ENCODE data around the gene SQSTM1. TPM values are rescaled to one million over a fixed set of nuclear protein-coding genes. Genes with fewer than 3 reads are reported as not detected.

Gene SQSTM1
- total and polyA plus RNA-seq, 4 donors, result 298 to 568 (median 372) TPM

DNA sequence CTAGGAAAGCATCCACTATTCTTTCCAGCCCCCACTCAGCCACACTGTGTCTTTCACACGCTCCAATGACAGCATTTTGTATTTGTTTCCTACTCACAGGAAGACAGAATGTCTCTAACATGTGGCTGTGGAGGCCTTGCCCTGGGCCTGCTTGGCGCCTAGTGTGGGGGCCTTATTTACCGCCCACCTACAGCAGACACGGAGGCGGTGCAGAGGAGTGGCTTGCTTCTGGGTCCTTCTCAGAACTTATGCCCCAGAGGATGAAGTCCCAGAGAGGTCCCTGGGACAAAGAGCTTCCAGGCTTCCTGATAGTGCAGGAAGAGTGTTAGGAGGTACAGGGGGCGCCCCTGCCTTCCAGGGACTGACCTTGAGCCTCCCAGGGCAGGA lies 46.4 kb downstream of the SQSTM1 start:
- H3K4me3 ChIP-seq, result no peak overlapping the region
- H3K27me3 ChIP-seq (ENCODE audit: control insufficient read depth in 3 of 3, insufficient read depth in 3 of 3, low read length in 2 of 3), result no peaks in the 10 kb centered on the region
- ATAC-seq (ENCODE audit: insufficient read depth, low FRiP score) (no peak), DNase-seq (no peak)
- H3K9ac ChIP-seq (ENCODE audit: insufficient read depth in 1 of 2, low read length in 2 of 2), result no peak overlapping the region
- peaks cover 0 to 2% (median 0%) of the 10 kb centered on the region in 4 donors for H3K9me3 ChIP-seq (ENCODE audit: control insufficient read depth in 4 of 4, insufficient read depth in 3 of 4, low read length in 3 of 4)
- H3K36me3 ChIP-seq (ENCODE audit: control insufficient read depth in 4 of 4, insufficient read depth in 4 of 4, low read length in 4 of 4), result peaks cover 9 to 76% (median 33%) of the 10 kb centered on the region in 4 donors
- peaks cover 0 to 4% (median 0%) of the 10 kb centered on the region in 5 donors for H3K4me1 ChIP-seq (ENCODE audit: control insufficient read depth in 5 of 5, insufficient read depth in 5 of 5, low read length in 5 of 5)
- TF ChIP-seq, protein P1, sequence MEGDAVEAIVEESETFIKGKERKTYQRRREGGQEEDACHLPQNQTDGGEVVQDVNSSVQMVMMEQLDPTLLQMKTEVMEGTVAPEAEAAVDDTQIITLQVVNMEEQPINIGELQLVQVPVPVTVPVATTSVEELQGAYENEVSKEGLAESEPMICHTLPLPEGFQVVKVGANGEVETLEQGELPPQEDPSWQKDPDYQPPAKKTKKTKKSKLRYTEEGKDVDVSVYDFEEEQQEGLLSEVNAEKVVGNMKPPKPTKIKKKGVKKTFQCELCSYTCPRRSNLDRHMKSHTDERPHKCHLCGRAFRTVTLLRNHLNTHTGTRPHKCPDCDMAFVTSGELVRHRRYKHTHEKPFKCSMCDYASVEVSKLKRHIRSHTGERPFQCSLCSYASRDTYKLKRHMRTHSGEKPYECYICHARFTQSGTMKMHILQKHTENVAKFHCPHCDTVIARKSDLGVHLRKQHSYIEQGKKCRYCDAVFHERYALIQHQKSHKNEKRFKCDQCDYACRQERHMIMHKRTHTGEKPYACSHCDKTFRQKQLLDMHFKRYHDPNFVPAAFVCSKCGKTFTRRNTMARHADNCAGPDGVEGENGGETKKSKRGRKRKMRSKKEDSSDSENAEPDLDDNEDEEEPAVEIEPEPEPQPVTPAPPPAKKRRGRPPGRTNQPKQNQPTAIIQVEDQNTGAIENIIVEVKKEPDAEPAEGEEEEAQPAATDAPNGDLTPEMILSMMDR (IDR thresholded peaks at IDR 0.05; ENCODE audit: control extremely low read depth, extremely low read depth), result no peak
- H3K27ac ChIP-seq (ENCODE audit: low read depth in 1 of 2, low read length in 1 of 2), result no peak overlapping the region
- 93 to 96% methylated on average over 6 of the region's 6 CpGs for WGBS, 2 donors

DNA sequence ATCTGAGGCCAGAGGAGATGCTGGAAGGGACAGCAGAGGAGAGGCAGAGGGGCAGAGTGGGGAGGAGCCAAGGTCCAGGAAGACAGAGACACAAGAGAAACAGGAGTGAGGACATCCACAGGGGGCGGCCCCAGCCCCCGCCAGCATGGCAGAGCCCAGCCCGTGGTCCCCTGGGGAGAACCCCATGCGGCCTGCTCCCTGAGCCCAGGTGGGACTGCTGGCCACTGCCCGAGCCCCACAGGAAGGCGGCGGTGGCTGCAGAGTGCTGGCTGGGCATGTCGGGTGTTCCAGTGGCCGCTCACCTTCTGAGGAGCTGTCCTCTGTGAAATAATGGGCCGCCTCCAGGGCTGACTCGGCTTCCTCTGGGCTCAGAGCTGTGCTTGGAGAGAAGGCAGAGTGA lies 46.8 kb downstream of the SQSTM1 start:
- H3K27me3 ChIP-seq (ENCODE audit: control insufficient read depth in 3 of 3, insufficient read depth in 3 of 3, low read length in 2 of 3), result no peaks in the 10 kb centered on the region
- H3K4me1 ChIP-seq (ENCODE audit: control insufficient read depth in 5 of 5, insufficient read depth in 5 of 5, low read length in 5 of 5), result peaks cover 0 to 4% (median 0%) of the 10 kb centered on the region in 5 donors
- H3K36me3 ChIP-seq (ENCODE audit: control insufficient read depth in 4 of 4, insufficient read depth in 4 of 4, low read length in 4 of 4), result peaks cover 9 to 76% (median 30%) of the 10 kb centered on the region in 4 donors
- H3K27ac ChIP-seq (ENCODE audit: low read depth in 1 of 2, low read length in 1 of 2), result no peak overlapping the region
- 93 to 96% methylated on average over 11 of the region's 11 CpGs for WGBS, 2 donors
- TF ChIP-seq, protein P1 (IDR thresholded peaks at IDR 0.05; ENCODE audit: control extremely low read depth, extremely low read depth), result no peak
- no peak for DNase-seq
- peaks cover 0 to under 1% (median 0%) of the 10 kb centered on the region in 4 donors for H3K9me3 ChIP-seq (ENCODE audit: control insufficient read depth in 4 of 4, insufficient read depth in 3 of 4, low read length in 3 of 4)
- H3K4me3 ChIP-seq, result no peak overlapping the region
- ATAC-seq (ENCODE audit: insufficient read depth, low FRiP score), result no peak
- H3K9ac ChIP-seq (ENCODE audit: insufficient read depth in 1 of 2, low read length in 2 of 2), result no peak overlapping the region

DNA sequence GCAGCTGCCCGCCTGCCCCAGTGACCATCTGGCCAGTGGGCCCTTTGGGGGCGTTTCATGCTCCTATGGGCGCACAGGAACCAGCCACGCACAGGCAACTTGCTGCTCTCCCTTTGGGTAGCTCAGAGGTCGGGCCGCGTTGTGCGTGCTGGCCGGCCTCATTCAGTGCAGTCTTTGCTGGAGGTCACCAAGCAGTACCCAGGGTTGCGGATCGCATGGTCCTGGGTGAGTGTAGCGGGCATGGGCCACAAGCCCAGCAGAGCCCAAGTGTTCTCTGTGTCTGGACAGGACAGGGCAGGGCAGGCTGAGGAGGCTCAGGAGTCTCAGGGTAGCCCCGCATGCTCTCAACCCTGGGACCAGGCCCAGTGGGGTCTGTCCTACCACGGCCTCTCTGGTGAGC lies 47.8 kb downstream of the SQSTM1 start:
- ATAC-seq (ENCODE audit: insufficient read depth, low FRiP score), result no peak
- Histone ChIP-seq H3K4me1 (ENCODE audit: control insufficient read depth in 5 of 5, insufficient read depth in 5 of 5, low read length in 5 of 5) (peaks cover 0 to 4% (median 0%) of the 10 kb centered on the region in 5 donors), H3K9ac (ENCODE audit: insufficient read depth in 1 of 2, low read length in 2 of 2) (no peak overlapping the region), H3K36me3 (ENCODE audit: control insufficient read depth in 4 of 4, insufficient read depth in 4 of 4, low read length in 4 of 4) (peaks cover 8 to 77% (median 29%) of the 10 kb centered on the region in 4 donors), H3K27ac (ENCODE audit: low read depth in 1 of 2, low read length in 1 of 2) (no peak overlapping the region), H3K4me3 (no peak overlapping the region), H3K9me3 (ENCODE audit: control insufficient read depth in 4 of 4, insufficient read depth in 3 of 4, low read length in 3 of 4) (no peaks in the 10 kb centered on the region), H3K27me3 (ENCODE audit: control insufficient read depth in 3 of 3, insufficient read depth in 3 of 3, low read length in 2 of 3) (no peaks in the 10 kb centered on the region)
- TF ChIP-seq, protein P1 (IDR thresholded peaks at IDR 0.05; ENCODE audit: control extremely low read depth, extremely low read depth), result no peak
- DNase-seq, result no peak
- WGBS, 2 donors, result 94 to 97% methylated on average over 14 of the region's 14 CpGs

DNA sequence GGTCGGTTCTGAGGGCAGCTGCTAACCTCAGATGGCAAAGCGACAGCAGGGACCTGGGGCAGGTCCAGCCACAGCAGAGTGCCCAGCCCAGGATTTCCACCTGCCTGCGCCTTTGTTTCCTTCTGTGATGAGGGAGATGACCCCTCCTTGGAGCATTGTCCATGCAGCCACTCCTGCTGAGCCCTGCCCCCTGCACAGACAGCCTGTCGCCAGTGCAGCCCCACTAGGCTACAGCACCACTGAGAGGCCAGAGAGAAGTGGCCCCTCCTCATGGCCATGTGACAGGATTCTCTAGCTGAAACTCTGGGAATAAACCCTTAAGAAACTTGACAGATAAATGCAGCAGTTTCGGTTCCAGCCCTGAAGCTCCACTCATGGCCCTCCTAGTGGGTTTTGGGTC lies 48.4 kb downstream of the SQSTM1 start:
- Histone ChIP-seq H3K9me3 (ENCODE audit: control insufficient read depth in 4 of 4, insufficient read depth in 3 of 4, low read length in 3 of 4) (no peaks in the 10 kb centered on the region), H3K27me3 (ENCODE audit: control insufficient read depth in 3 of 3, insufficient read depth in 3 of 3, low read length in 2 of 3) (no peaks in the 10 kb centered on the region), H3K36me3 (ENCODE audit: control insufficient read depth in 4 of 4, insufficient read depth in 4 of 4, low read length in 4 of 4) (peaks cover 8 to 77% (median 30%) of the 10 kb centered on the region in 4 donors), H3K9ac (ENCODE audit: insufficient read depth in 1 of 2, low read length in 2 of 2) (no peak overlapping the region), H3K4me3 (no peak overlapping the region), H3K27ac (ENCODE audit: low read depth in 1 of 2, low read length in 1 of 2) (no peak overlapping the region), H3K4me1 (ENCODE audit: control insufficient read depth in 5 of 5, insufficient read depth in 5 of 5, low read length in 5 of 5) (peaks cover 0 to 4% (median 0%) of the 10 kb centered on the region in 5 donors)
- no peak for ATAC-seq (ENCODE audit: insufficient read depth, low FRiP score)
- WGBS, 2 donors, result 93% methylated on average over 5 of the region's 5 CpGs
- TF ChIP-seq, protein P1 (IDR thresholded peaks at IDR 0.05; ENCODE audit: control extremely low read depth, extremely low read depth), result no peak
- no peak for DNase-seq
